ENCODE measurements around the gene C5AR2. TPM values are rescaled to one million over a fixed set of nuclear protein-coding genes. Genes with fewer than 3 reads are reported as not detected.

C5AR2 gene
- total and polyA plus RNA-seq, 2 experiments from 2014 or later: 0.28 TPM; not detected in 1

GRCh38 chr19:47372603-47373002 is 40.6 kb downstream of the C5AR2 start (continued):
- TF ChIP-seq REST (IDR thresholded peaks at IDR 0.05; ENCODE audit: unreplicated experiment): no peak

- H3K27me3 Mint-ChIP-seq (ENCODE audit: insufficient read depth, low read depth, poor library complexity): peaks cover 5% of the 10 kb centered on the region
- H3F3A ChIP-seq (replicated peaks; ENCODE audit: low read depth): no peaks in the 10 kb centered on the region
- H3K4me1 ChIP-seq (ENCODE audit: insufficient read depth): no peaks in the 10 kb centered on the region
- H3K27ac Mint-ChIP-seq: no peak overlapping the region
- no peaks in the 10 kb centered on the region for H3K27me3 ChIP-seq (ENCODE audit: insufficient read depth)
- H4K20me1 ChIP-seq (replicated peaks; ENCODE audit: insufficient read depth): peaks cover 11% of the 10 kb centered on the region
- no peak overlapping the region for H3K4me3 Mint-ChIP-seq
- H3K36me3 ChIP-seq (ENCODE audit: insufficient read depth): peaks cover 10% of the 10 kb centered on the region
- no peak overlapping the region for H3K27ac ChIP-seq (ENCODE audit: low read depth)
- H2AFZ ChIP-seq: no peak overlapping the region
- ATAC-seq: no peak
- no peaks in the 10 kb centered on the region; the same call in 2 of the 3 replicates for H3K9me3 Mint-ChIP-seq
- no peak overlapping the region for H3K4me3 ChIP-seq
- H3K4me2 ChIP-seq: no peak overlapping the region
- DNase-seq (ENCODE audit: low spot score): no peak
- H3K9me2 ChIP-seq (ENCODE audit: insufficient read depth): no peaks in the 10 kb centered on the region
- H3K4me1 Mint-ChIP-seq: no peaks in the 10 kb centered on the region
- no peaks in the 10 kb centered on the region for H3K79me2 ChIP-seq (replicated peaks; ENCODE audit: insufficient read depth)
- peaks cover 64% of the 10 kb centered on the region for H3K36me3 Mint-ChIP-seq (ENCODE audit: low read depth)
- TF ChIP-seq CREB1 (CRISPR knock-in tag; IDR thresholded peaks at IDR 0.05; ENCODE audit: low read depth) (no peak), ZNF462 (CRISPR knock-in tag; IDR thresholded peaks at IDR 0.05) (no peak), ZNF331 (CRISPR knock-in tag; IDR thresholded peaks at IDR 0.05; ENCODE audit: low read depth) (no peak), STAT1 (IDR thresholded peaks at IDR 0.05; ENCODE audit: unreplicated experiment) (no peak), REST (IDR thresholded peaks at IDR 0.05; ENCODE audit: unreplicated experiment) (no peak), EZH2phosphoT487 (IDR thresholded peaks at IDR 0.05; ENCODE audit: unreplicated experiment) (no peak), POLR2AphosphoS5 (IDR thresholded peaks at IDR 0.05; ENCODE audit: low read depth) (no peak), NANOG (IDR thresholded peaks at IDR 0.05; ENCODE audit: borderline replicate concordance) (no peak), EZH2 (IDR thresholded peaks at IDR 0.05; ENCODE audit: low read depth, unreplicated experiment) (no peak), ZNF114 (CRISPR knock-in tag; IDR thresholded peaks at IDR 0.05) (no peak)
These were observed 41.6 kb downstream of the C5AR2 start for GRCh38 chr19:47373246-47374240.

Data from GM23338 (cell line).